HUES48 (cell line): ENCODE data around the gene NKX6-2.

Experiments used
- H3K27ac ChIP-seq: one replicate; pipeline ENCODE4 v1.7.0; 2013; ENCODE audit warnings: low read depth, low read length, inconsistent platforms
- H3K27me3 ChIP-seq: 2 replicates; pipeline ENCODE4 v1.6.1; 2013; ENCODE audit warnings: mild to moderate bottlenecking, low read length; ENCODE audit not compliant: control insufficient read depth, insufficient read depth
- H3K36me3 ChIP-seq: 2 replicates; pipeline ENCODE4 v1.6.1; 2013; ENCODE audit warnings: low read length; ENCODE audit not compliant: control insufficient read depth, insufficient read depth
- H3K4me1 ChIP-seq: 2 replicates; pipeline ENCODE4 v1.6.1; 2013; ENCODE audit warnings: mild to moderate bottlenecking, low read length; ENCODE audit not compliant: control insufficient read depth, insufficient read depth
- H3K4me3 ChIP-seq: 2 replicates; pipeline ENCODE4 v1.5.1; 2013; ENCODE audit warnings: mild to moderate bottlenecking, low read depth, low read length
- H3K9ac ChIP-seq: 2 replicates; pipeline ENCODE4 v1.6.1; 2013; ENCODE audit warnings: mild to moderate bottlenecking, low read depth, low read length, moderate library complexity
- H3K9me3 ChIP-seq: 2 replicates; pipeline ENCODE4 v1.6.1; 2013; ENCODE audit warnings: low read length; ENCODE audit not compliant: control insufficient read depth, insufficient read depth

NKX6-2 gene

GRCh38 chr10:132762267-132762666 is 23.7 kb downstream of the NKX6-2 start:
- Histone ChIP-seq H3K27ac (no peak overlapping the region), H3K27me3 (no peaks in the 10 kb centered on the region), H3K9ac (no peak overlapping the region), H3K9me3 (0 out of 2 replicates have a peak, but pooled peaks cover 4% of the 10 kb centered on the region), H3K36me3 (no peaks in the 10 kb centered on the region), H3K4me1 (no peaks in the 10 kb centered on the region), H3K4me3 (no peak overlapping the region)

DNA sequence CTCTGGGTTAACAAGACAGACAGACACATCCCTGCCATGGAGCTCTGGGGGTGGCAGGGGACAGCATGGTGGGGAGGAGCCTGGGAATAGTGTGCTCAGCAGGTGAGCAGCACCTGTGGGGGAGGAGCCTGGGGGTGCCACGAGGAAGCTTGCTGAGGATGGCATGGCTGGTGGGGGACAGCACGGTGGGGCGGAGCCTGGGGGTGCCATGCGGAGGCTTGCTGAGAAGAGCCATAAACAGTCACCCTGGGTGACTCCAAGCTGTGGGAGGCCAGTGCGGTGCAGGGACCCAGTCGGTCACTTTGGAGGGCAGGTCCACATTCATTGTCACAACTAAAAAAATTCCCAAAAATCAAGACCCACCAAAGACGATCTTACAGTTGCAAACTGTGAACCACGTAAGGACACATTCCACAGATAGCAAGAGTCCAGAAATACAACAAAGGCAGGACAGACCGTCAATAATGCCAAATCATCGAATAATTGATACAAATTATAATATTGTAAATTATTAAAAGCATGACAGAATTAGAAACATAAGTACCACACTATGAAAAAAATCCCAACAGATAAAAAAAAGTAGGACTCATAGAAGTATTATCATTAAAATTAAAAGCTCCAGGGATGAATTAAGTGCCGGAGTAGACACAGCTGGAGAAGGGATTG is 24.4 kb downstream of the NKX6-2 start:
- no peak overlapping the region for H3K27ac ChIP-seq
- H3K9me3 ChIP-seq, result 0 out of 2 replicates have a peak, but pooled peaks cover 4% of the 10 kb centered on the region
- H3K4me3 ChIP-seq, result no peak overlapping the region
- H3K27me3 ChIP-seq, result no peaks in the 10 kb centered on the region
- H3K9ac ChIP-seq, result no peak overlapping the region
- H3K36me3 ChIP-seq, result 0 out of 2 replicates have a peak, but pooled peaks cover 1% of the 10 kb centered on the region
- no peaks in the 10 kb centered on the region for H3K4me1 ChIP-seq

DNA sequence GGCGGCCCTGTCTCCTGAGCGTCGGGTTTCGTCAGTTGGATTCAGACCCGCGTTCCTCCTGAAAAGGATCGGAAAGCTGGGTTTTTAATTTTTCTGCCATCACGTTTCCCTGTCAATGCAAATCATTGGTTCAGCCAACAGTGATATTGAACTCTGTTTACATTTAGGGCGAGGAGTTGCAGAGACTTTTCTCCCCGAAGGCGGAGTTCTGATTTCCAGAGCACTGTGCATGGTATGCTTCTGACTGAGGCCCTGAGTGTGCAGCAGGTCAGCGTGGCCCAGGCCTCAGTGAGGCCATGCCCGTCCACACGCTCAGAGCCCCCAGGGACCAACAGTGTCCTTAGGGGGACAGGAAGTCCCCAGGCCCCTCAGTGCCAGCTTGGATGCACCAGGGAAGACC is 27.1 kb downstream of the NKX6-2 start:
- no peak overlapping the region for H3K27ac ChIP-seq
- 0 out of 2 replicates have a peak, but pooled peaks cover 3% of the 10 kb centered on the region for H3K36me3 ChIP-seq
- H3K9me3 ChIP-seq, result peaks cover 8% of the 10 kb centered on the region; the same call in 1 of the 2 replicates
- H3K4me1 ChIP-seq, result no peaks in the 10 kb centered on the region
- no peaks in the 10 kb centered on the region for H3K27me3 ChIP-seq
- H3K9ac ChIP-seq, result no peak overlapping the region
- no peak overlapping the region for H3K4me3 ChIP-seq

- Histone ChIP-seq H3K27me3 (no peaks in the 10 kb centered on the region), H3K4me1 (no peaks in the 10 kb centered on the region), H3K4me3 (no peak overlapping the region), H3K9me3 (peaks cover 8% of the 10 kb centered on the region; the same call in 1 of the 2 replicates), H3K36me3 (0 out of 2 replicates have a peak, but pooled peaks cover 3% of the 10 kb centered on the region), H3K9ac (no peak overlapping the region), H3K27ac (no peak overlapping the region)
Observed at GRCh38 chr10:132757171-132757570, 28.8 kb downstream of the NKX6-2 start.

DNA sequence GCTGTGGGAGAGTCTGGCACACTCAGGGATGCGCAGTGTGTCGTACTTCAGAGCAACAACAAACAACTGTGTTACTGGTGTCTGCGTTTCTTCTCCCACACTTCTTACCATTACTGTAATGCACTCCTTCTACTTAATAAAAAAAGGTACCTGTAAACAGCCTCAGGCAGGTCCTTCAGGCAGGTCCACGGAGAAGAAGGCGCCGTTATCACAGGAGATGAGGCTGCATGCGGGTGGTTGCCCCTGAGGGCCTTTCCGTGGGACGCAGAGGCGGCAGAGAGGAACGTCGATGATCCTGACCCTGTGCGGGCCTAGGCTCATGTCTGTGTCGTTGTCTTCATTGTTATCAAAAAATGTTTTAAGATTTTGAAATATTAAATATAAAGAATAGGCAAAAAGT is 29.4 kb downstream of the NKX6-2 start:
- no peaks in the 10 kb centered on the region for H3K27me3 ChIP-seq
- peaks cover 4% of the 10 kb centered on the region; the same call in 1 of the 2 replicates for H3K9me3 ChIP-seq
- no peak overlapping the region for H3K4me3 ChIP-seq
- H3K27ac ChIP-seq, result no peak overlapping the region
- H3K4me1 ChIP-seq, result no peaks in the 10 kb centered on the region
- H3K36me3 ChIP-seq, result 0 out of 2 replicates have a peak, but pooled peaks cover 3% of the 10 kb centered on the region
- H3K9ac ChIP-seq, result no peak overlapping the region

DNA sequence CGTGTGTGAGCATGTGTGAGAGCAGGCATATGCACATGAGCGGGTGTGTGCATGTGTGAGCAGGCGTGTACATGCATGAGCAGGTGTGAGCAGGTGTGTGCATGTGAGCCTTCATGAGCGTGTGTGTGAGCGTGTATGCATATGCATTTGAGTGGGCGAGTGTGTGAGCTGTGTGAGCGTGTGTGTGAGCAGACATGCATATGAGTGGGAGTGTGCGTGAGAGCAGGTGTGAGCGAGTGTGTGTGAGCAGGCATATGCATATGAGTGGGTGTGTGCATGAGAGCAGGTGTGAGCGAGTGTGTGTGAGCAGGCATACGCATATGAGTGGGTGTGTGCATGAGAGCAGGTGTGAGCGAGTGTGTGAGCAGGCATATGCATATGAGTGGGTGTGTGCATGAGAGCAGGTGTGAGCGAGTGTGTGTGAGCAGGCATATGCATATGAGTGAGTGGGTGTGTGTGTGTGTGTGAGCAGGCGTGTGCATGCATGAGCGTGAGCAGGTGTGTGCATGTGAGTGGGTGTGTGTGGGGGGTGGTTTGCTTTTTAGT is 30.7 kb downstream of the NKX6-2 start:
- no peak overlapping the region for H3K27ac ChIP-seq
- H3K4me3 ChIP-seq, result no peak overlapping the region
- H3K36me3 ChIP-seq, result 0 out of 2 replicates have a peak, but pooled peaks cover 3% of the 10 kb centered on the region
- no peaks in the 10 kb centered on the region for H3K4me1 ChIP-seq
- H3K27me3 ChIP-seq, result no peaks in the 10 kb centered on the region
- no peak overlapping the region for H3K9ac ChIP-seq
- peaks cover 4% of the 10 kb centered on the region; the same call in 1 of the 2 replicates for H3K9me3 ChIP-seq

GRCh38 chr10:132754071-132754470 is 31.9 kb downstream of the NKX6-2 start:
- Histone ChIP-seq H3K36me3 (0 out of 2 replicates have a peak, but pooled peaks cover 3% of the 10 kb centered on the region), H3K9ac (no peak overlapping the region), H3K27ac (no peak overlapping the region), H3K9me3 (peaks cover 4% of the 10 kb centered on the region; the same call in 1 of the 2 replicates), H3K4me1 (no peaks in the 10 kb centered on the region; the same call in 1 of the 2 replicates), H3K27me3 (no peaks in the 10 kb centered on the region), H3K4me3 (no peak overlapping the region)

- no peak overlapping the region for H3K9ac ChIP-seq
- H3K4me3 ChIP-seq, result no peak overlapping the region
- H3K4me1 ChIP-seq, result no peaks in the 10 kb centered on the region; the same call in 1 of the 2 replicates
- H3K9me3 ChIP-seq, result peaks cover 4% of the 10 kb centered on the region; the same call in 1 of the 2 replicates
- no peaks in the 10 kb centered on the region for H3K27me3 ChIP-seq
- 0 out of 2 replicates have a peak, but pooled peaks cover 3% of the 10 kb centered on the region for H3K36me3 ChIP-seq
- H3K27ac ChIP-seq, result no peak overlapping the region
Observed at GRCh38 chr10:132753596-132753995, 32.4 kb downstream of the NKX6-2 start.

DNA sequence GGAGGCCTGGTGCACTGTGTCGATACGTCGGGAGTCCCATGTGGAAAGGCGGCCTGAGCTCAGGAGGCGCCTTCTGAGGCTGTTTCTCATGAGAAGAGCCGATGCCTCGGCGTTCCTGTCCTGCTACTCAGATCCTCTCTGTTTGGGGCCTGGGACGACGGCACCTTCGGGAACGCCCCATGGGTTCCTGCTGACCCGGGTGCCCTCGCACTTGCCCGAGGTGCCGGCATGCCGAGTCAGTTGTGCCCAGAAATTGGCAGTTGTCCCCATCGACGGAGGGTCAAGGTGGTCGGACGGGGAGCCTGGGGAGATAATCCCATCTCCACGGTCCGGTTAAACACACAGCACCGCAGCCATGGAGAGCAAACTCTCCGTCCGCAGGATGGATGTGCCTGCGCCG is 33.0 kb downstream of the NKX6-2 start:
- no peak overlapping the region for H3K27ac ChIP-seq
- no peak overlapping the region for H3K4me3 ChIP-seq
- H3K36me3 ChIP-seq, result 0 out of 2 replicates have a peak, but pooled peaks cover 3% of the 10 kb centered on the region
- H3K9me3 ChIP-seq, result peaks cover 4% of the 10 kb centered on the region; the same call in 1 of the 2 replicates
- no peaks in the 10 kb centered on the region for H3K27me3 ChIP-seq
- no peaks in the 10 kb centered on the region; the same call in 1 of the 2 replicates for H3K4me1 ChIP-seq
- no peak overlapping the region for H3K9ac ChIP-seq

DNA sequence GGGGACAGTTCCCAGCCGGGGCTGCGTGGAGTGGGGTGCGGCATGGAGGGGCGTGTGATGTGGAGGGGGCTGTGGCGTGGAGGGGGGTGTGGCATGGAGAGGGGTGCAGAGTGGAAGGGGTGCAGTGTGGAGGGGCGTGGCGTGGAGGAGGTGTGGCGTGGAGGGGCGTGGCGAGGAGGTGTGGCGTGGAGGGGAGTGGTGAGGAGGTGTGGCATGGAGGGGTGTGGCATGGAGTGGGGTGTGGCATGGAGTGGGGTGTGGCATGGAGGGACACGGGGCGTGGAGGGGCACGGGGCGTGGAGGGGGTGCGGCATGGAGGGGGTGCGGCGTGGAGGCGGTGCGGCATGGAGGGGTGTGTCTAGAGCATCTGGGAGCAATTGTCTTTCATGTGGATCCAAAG is 33.6 kb downstream of the NKX6-2 start:
- H3K27me3 ChIP-seq, result no peaks in the 10 kb centered on the region
- no peak overlapping the region for H3K4me3 ChIP-seq
- H3K36me3 ChIP-seq, result 0 out of 2 replicates have a peak, but pooled peaks cover 3% of the 10 kb centered on the region
- H3K9ac ChIP-seq, result no peak overlapping the region
- H3K9me3 ChIP-seq, result peaks cover 4% of the 10 kb centered on the region; the same call in 1 of the 2 replicates
- no peaks in the 10 kb centered on the region; the same call in 1 of the 2 replicates for H3K4me1 ChIP-seq
- H3K27ac ChIP-seq, result no peak overlapping the region

DNA sequence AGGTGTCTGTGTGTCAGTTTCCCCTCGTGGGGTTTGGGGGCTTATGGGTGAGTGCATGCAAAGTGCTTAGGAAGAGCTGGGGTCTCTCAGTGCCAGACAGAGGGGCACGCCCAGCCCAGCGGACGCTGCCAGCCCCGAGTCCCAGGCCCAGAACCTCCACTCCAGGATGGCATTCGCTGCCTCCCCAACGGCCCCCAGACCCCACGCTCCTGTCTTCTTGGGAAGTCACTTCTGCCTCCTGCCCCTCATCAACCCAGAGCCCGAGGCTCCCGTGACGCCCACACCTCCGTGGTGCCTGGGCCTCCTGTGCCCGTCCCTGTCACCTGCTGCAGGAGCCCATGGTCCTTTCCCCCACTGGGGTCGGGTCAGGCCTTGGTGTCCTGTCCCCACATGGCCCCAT is 35.0 kb downstream of the NKX6-2 start:
- Histone ChIP-seq H3K4me3 (no peak overlapping the region), H3K4me1 (peaks cover 14% of the 10 kb centered on the region), H3K36me3 (no peaks in the 10 kb centered on the region), H3K9me3 (no peaks in the 10 kb centered on the region), H3K9ac (no peak overlapping the region), H3K27ac (no peak overlapping the region), H3K27me3 (no peaks in the 10 kb centered on the region)
